CD4-positive, alpha-beta T cell treated with Interleukin-4 for 4 hours (primary cell): Measurements from ENCODE around the gene THAP10.
"Not testable (repeated sequence)": the region's sequence is repeated elsewhere in the genome, so short reads cannot be mapped to it uniquely, and the experiment has no call there.

Experiments used
- DNase-seq: peaks from one replicate; pipeline ENCODE4 v3.0.0-alpha.2; 2020

Gene THAP10

GRCh38 chr15:70876011-70876410 is 16.2 kb downstream of the THAP10 start:
- DNase-seq, result no peak

DNA sequence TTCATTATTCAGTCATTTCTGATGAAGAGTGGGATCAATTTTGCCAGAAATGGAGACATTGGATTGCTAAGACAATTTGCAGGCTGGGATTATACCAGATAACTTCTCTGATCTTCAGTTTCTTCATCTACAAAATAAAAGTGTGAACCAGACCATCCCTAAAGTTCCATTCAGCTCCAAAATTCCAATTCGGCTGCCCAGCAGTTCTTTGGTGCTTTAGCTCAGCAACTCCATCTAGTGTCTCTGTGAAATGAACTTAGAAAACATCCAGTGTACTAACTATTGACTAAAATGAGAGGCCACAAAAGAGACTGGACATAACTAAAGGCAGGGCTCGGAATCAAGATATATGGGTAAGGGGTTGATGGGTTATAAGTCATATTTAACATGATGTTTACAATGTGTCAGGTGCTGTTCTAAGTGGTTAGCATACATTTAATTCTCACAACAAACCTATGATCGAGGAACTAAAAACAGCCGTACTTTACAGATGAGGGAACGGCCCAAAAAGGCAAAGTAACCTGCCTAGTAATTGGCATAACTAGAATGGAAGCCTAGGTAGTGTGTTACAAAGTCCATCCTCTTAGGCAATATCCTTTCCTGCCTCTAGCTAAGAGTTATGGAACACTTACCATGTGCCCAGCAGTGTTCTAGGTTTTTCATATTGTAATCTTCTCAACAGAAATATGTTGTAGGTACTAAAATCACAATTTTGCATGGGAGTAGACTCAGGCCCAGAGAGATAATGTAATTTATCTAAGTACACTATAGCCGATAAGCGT is 17.0 kb downstream of the THAP10 start:
- no peak for DNase-seq

DNA sequence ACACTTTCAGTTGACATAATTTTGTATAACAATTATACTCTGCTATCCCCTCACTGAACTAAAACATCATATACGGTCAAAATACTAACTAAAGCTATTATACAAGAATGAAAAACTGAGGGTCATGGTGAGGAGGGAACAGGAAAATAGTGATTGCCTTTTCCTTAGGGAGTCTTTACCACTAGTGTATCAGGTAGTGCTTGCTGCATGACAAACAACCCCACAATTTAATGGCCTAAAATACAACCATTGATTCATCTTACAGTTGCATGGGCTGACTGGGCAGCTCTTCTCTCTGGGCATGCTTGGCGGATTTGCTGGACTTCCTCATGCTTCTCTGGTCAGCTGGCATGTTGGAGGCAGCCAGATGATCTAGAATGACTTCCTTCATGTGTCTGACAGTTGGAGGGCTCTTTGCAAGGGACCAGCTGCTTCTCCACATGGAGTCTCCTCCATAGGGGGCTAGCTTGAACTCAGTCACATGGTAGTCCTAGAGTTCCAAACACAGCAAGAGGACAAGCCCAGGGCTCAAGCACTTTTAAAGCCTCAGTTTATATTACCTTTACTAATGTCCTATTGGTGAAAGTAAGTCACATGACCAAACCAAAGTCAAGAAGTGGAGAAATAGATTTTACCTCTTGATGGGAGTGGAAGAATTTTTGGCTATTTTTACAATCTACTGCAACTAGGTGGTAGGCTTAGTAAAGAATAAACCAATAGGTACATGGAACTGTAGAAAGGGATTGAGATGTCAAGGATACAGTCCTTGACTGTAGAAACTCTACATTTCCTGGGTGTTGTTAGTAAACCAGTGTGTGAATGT is 18.8 kb downstream of the THAP10 start:
- no peak for DNase-seq

DNA sequence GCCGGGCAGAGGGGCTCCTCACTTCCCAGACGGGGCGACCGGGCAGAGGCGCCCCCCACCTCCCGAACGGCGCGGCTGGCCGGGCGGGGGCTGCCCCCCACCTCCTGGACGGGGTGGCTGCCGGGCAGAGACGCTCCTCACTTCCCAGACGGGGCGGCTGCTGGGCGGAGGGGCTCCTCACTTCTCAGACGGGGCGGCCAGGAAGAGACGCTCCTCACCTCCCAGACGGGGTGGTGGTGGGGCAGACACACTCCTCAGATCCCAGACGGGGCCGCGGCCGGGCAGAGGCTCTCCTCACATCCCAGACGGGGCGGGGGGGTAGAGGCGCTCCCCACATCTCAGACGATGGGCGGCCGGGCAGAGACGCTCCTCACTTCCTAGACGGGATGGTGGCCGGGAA is 20.7 kb downstream of the THAP10 start:
- not testable (repeated sequence) for DNase-seq

DNA sequence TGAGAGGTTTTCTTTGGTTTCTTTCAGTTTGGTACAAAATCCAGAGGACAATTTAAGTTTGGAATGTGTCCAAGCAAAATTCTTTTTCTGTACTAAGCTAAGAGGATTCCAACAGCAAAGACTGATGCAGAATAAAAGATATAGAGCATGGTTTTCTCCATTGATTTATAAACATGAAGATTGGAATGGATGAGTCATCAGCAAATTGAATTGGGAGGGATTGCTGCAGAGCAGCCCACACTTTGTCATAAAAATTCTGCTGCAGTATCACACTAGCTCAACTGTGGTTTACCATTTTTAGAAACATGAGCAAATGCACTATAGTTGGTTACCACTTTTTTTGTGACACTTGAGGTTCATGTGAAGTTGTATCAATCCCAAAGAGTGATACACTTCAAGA is 22.2 kb downstream of the THAP10 start:
- DNase-seq, result no peak

DNA sequence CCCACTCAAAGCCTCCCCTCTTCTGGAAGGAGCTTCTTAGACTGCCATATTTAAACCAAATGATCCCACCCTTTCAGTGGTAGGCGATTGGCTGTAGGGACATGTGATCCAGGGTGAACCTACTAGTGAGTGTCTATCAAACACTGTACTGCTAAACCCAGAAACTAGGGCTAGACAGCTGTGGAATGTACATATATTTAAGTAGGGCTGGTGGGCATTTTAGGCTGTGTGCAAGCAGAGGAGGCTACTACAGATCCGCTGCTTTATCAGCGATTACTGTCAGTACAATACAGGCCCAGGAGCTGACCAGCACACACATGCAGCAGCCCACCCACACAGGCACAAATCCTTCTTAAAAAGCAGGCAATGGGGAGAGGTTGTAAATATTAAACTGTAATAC is 22.9 kb downstream of the THAP10 start:
- no peak for DNase-seq

DNA sequence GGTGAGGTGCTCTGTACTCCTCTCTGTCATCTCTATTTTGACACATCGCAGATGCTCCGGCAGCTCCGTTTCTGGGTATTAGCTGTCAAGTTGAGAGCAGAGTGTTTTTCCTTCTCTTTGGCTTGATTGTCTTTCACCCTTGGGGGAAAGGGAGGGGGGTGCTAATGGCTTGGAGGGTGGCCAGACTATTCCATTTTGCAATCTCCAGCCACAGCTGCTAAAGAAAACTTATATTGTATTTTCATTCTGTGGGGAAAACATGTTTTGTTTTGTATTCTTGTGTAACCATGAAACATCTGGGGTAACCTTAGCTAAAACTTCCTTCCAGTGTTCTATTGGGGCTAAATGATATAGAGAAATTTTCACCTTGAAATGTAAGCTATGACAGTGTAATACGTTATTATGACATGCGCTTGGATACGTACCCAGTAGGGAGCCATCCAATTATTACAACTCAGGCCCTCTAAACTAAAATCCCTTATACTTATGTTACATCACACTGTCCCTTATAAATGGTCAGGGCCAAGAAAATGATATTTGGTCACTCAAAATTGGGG is 24.2 kb downstream of the THAP10 start:
- no peak for DNase-seq

DNA sequence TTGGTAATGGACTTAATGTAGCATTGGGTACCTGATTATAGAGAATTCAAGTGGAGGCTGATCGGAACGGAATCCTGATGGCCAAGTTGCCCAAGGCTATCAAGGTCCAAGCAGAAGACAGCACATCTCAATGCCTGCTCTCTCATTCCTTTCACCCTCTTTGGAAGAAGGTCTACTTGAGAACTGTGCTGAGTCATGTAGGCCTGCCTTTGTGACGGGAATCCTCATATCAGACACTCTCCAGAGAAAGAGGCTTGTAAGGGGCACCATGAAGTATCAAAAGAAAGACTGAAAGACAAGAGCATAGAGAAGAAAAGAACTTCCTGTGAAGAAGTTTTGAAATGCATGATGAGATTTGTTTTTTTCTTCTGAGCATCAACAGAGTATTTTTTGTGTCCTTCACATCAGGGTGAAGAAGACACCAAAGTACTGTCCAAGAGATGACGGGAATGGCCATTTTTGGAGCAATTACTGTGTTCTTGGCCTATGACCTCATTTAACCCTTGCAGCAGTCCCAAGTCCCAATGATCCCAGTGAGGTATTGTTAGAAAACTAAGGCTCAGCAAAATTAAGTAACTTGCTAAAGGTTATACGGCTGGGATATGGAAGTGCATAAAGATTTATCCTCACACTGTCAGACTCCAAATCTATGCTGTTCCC is 25.1 kb downstream of the THAP10 start:
- no peak for DNase-seq

DNA sequence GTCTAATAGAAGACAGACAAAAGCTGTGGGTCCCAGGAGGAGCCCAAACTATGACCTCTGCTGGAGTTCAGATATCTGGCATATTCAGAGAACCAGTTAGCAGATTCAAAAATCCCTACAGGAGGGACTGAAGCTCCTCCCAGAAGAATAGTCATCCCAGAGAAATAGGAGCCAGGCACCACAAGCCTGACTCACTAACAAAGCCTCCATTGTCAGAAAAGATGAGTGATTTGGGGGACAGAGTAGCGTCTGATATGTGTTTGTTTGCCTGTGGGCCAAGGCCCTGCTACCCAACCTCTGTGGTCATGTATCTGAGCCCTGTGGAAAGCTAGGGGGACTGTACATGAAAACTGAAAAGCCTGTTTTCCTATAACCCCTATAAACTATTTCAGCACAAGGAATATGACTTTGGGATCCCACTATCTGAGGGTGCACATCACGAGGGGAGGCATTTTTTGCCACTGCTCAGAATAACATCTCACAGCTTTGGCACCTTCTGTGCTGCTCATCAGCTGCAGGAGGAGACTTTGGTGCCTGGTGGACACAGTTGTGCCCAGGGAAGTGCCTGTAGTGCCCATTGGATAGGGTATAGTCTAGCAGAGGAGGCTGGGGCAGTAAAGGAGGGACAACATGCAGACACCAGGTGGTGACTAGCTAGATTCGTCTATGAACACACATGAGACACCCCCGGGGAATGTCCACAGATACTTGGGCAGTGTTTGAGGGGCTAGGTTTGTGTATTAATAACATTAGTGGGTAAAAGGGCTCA is 28.6 kb downstream of the THAP10 start:
- no peak for DNase-seq

- DNase-seq, result no peak
Measured at GRCh38 chr15:70859998-70860397, 32.2 kb downstream of the THAP10 start.

- no peak for DNase-seq
Measured at GRCh38 chr15:70859322-70859908, 32.8 kb downstream of the THAP10 start.

- not testable (repeated sequence) for DNase-seq
Measured at GRCh38 chr15:70858614-70859321, 33.5 kb downstream of the THAP10 start.

DNA sequence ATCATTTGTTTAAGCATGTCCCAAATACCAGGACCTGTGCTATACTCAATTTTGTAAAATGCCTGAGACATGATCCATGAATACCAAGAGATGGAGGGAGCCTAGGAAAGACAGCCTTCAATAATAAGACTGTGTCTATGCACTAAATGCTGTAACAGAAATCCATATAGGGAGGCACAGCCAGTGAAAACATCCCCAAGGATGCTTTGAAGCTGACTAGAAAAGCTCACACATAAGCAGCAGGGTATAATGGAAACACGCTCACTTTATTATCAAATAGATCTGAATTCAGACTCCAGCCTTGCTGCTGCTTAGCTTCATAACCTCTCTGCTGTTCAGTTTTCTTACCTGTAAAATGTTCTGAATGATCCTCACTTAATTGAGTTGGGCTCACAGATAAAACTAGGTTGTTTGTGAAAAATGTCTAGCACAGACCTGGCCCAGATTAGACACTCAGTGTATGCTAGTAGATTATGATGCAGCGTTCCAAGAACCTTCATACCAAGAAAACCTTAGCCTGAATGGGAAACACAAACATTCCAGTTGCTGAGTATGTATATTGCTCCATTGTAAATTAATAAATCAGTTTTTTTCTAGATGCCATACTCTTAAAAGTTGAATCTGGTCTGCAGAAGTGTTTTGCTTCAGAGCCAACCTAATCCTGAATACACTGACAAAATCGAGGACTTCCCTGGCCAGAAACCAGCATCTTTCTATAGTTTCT is 34.5 kb downstream of the THAP10 start:
- DNase-seq, result no peak

GRCh38 chr15:70856884-70857561 is 35.2 kb downstream of the THAP10 start:
- no peak for DNase-seq

DNA sequence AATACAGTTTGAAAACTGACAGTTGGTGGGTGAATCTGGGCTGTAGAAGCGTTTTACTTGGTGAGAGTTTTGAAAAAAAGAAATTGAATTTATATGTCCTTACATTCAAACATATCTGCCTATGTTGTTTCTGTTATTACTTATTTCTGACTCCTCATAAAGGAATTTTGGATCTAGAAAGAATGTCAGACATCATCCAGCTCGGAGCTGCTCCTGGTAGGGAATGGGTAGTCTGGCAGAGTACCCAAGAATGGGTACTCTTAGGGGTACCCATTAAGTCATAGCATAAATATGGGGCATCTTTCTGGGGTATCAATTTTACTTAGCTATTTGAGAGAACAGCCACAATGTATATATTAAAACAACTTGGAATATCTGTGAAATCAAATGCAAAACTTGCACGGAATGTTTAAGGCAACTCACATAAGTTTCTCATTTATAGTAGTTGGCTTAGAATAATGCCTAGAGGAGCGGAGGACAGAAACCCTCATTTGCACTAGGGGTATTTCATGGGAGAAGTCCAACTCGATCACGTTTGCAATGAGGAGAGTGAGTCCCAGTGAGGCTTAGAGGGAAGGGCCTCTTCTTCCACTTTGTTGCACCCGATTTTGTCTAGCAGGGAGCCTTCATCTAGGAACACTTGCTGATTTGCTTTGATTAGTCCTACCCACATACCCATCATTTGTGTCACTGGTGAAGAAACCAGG is 35.9 kb downstream of the THAP10 start:
- DNase-seq, result no peak

GRCh38 chr15:70855764-70856163 is 36.5 kb downstream of the THAP10 start:
- DNase-seq, result no peak

DNA sequence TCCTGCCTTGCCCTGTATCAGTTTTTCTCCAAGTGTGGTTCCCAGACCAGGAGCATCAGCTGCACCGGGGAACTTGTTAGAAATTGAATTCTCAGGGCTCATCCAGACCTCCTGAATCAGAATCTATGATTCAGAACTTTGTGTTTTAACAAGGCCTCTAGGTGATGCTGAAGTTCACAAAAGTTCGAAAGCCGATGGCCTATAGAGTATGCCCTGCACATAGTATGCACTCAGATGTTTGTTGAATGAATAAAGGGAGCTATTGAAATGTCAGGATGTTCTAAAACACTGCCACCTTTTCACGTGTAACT is 37.6 kb downstream of the THAP10 start:
- DNase-seq, result no peak

DNA sequence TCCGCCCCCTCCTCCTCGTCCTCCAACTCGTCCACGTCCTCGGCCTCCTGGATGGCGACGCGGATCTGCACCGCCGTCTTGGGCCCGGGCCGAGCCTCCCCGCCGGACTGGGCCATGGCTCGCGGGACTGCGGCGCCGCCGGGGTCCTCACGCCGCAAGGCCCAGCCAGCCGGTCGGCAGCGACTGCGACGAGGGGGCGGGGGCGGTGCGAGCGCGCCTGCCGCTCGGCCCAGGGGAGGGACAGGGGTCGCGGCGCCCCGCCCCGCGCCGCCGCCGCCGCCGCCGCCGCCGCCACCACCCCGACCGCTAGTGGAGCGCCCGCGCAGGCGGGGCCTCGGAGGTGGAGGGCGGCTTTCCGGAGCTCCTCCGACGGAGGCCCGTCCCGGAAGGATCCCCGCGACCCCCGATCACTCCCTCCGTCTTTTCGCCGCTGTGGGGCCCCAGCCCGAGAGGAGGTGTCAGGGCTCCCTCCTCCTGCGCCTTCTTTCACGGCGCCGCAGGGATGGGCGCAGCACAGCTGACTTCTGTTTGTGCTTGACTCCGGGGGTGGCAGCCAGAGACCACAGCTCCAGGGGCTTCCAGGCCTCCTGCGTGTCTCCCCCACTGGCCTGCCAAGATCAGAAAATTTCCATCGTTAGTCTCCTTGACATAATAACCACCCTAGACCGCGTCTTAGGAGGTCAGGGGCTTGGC is 38.1 kb downstream of the THAP10 start, which contains the start of gene LARP6:
Gene LARP6 (minus strand): TSS at position 185 of the 693 bp plus-strand sequence. CDS start 69 bp downstream, at position 116.
- no peak for DNase-seq
